CD4-positive, alpha-beta T cell treated with Interleukin-6 at 100 ng/mL for 8 hours (primary cell): ENCODE measurements around the gene KRTCAP3.
A peak's percentile ranks its signal among the peaks of the same experiment; 100 is the strongest.

ENCODE experiments used
- DNase-seq: peaks from one replicate; pipeline ENCODE4 v3.0.0-alpha.2; 2020; ENCODE audit warnings: mixed read lengths, low spot score

KRTCAP3 gene

GRCh38 chr2:27441226-27441926, 805 bp upstream of the KRTCAP3 start:
- DNase-seq = no peak

- no peak for DNase-seq
Measured at GRCh38 chr2:27442920-27443282, 720 bp downstream of the KRTCAP3 start.

GRCh38 chr2:27445155-27445554, 3.0 kb downstream of the KRTCAP3 start:
- DNase-seq = no peak

- DNase-seq = no peak
Measured at GRCh38 chr2:27445615-27446014, 3.4 kb downstream of the KRTCAP3 start.

GRCh38 chr2:27446057-27446456, 3.9 kb downstream of the KRTCAP3 start:
- DNase-seq = no peak

- no peak for DNase-seq
Measured at GRCh38 chr2:27448381-27448780, 6.2 kb downstream of the KRTCAP3 start.

GRCh38 chr2:27451095-27451494, 8.9 kb downstream of the KRTCAP3 start:
- DNase-seq = no peak

GRCh38 chr2:27453968-27454367, 11.8 kb downstream of the KRTCAP3 start:
- no peak for DNase-seq

GRCh38 chr2:27461118-27461517, 18.9 kb downstream of the KRTCAP3 start:
- no peak for DNase-seq

- no peak for DNase-seq
Measured at GRCh38 chr2:27464443-27464842, 22.3 kb downstream of the KRTCAP3 start.

- DNase-seq = no peak
Measured at GRCh38 chr2:27471961-27472360, 29.8 kb downstream of the KRTCAP3 start.

GRCh38 chr2:27485496-27485895, 43.3 kb downstream of the KRTCAP3 start:
- DNase-seq = no peak

- no peak for DNase-seq
Measured at GRCh38 chr2:27489118-27489497, 46.9 kb downstream of the KRTCAP3 start.

- DNase-seq = peak; percentile 99
Measured at GRCh38 chr2:27489498-27490397, 47.6 kb downstream of the KRTCAP3 start, which contains the start of gene IFT172. TSS of gene IFT172 (minus strand) at chr2:27489743. CDS start at chr2:27489653, 90 bp downstream.

GRCh38 chr2:27492557-27492956, 50.4 kb downstream of the KRTCAP3 start:
- DNase-seq = no peak

- no peak for DNase-seq
Measured at GRCh38 chr2:27493948-27494283, 51.7 kb downstream of the KRTCAP3 start.
